Measurements from ENCODE around the gene ID1. TPM values are rescaled to one million over a fixed set of nuclear protein-coding genes. Genes with fewer than 3 reads are reported as not detected.
A peak's percentile ranks its signal among the peaks of the same experiment; 100 is the strongest.

ID1 gene
- total and polyA plus RNA-seq, 2 of the 13 experiments (the other 11 are each of a cell fraction or from before 2014, with no cell fraction given): 320 to 419 TPM

DNA sequence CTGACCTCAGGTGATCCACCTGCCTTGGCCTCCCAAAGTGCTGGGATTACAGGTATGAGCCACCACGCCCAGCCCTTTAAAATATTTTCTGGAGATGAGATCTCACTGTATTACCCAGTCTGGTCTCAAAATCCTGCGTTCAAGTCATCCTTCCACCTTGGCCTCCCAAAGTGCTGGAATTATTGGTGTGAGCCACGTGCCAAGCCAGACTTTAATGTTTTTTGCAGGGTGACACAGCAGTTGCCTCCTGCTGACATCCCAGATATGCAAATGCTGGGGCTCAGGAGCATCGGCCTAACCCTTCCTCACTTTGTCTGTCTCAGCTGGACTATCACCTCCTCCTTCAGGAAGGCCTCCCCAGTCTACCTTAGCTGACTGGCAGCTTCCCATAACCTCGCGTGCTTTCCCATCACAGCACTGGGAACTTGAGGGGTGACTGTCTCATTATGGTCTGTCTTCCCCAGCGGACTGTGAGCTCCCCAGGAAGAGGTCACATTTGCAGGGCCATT is 14.3 kb upstream of the ID1 start (continued):
- no peak for TF ChIP-seq HNF4G (IDR thresholded peaks at IDR 0.05; ENCODE audit: borderline replicate concordance, low read depth, low read length)
- no peak for TF ChIP-seq HNF4G (CRISPR knock-in tag; IDR thresholded peaks at IDR 0.05; ENCODE audit: borderline replicate concordance, low read depth)
- no peak for TF ChIP-seq PHF8 (CRISPR knock-in tag; IDR thresholded peaks at IDR 0.05)
- peak; percentile 23; the same call in 1 of the 2 replicates for TF ChIP-seq SPEN (CRISPR knock-in tag; IDR thresholded peaks at IDR 0.05; ENCODE audit: low read depth)
- no peak for TF ChIP-seq CAMTA2 (CRISPR knock-in tag; IDR thresholded peaks at IDR 0.05; ENCODE audit: borderline replicate concordance)
- 0 out of 2 replicates have a peak, but pooled peaks have one; percentile 11 for TF ChIP-seq SALL1 (CRISPR knock-in tag; IDR thresholded peaks at IDR 0.05)
- TF ChIP-seq, protein P1, sequence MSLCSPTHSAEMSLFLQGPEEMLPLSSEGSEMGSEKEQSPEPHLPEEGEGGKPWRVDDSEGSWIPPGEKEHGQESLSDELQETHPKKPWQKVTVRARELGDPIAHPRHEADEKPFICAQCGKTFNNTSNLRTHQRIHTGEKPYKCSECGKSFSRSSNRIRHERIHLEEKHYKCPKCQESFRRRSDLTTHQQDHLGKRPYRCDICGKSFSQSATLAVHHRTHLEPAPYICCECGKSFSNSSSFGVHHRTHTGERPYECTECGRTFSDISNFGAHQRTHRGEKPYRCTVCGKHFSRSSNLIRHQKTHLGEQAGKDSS (CRISPR knock-in tag; IDR thresholded peaks at IDR 0.05; ENCODE audit: borderline replicate concordance, low read depth): no peak
- TF ChIP-seq NBN (conservative IDR thresholded peaks at IDR 0.05): no peak
- TF ChIP-seq DR1 (CRISPR knock-in tag; IDR thresholded peaks at IDR 0.05): no peak
- TF ChIP-seq DMAP1 (CRISPR knock-in tag; IDR thresholded peaks at IDR 0.05): 0 out of 2 replicates have a peak, but pooled peaks have one; percentile 19
- TF ChIP-seq GPN1 (CRISPR knock-in tag; IDR thresholded peaks at IDR 0.05; ENCODE audit: borderline replicate concordance): no peak
- no peak for TF ChIP-seq CBX2 (IDR thresholded peaks at IDR 0.05; ENCODE audit: low read depth, low read length)
- no peak for TF ChIP-seq CBX2 (CRISPR knock-in tag; IDR thresholded peaks at IDR 0.05; ENCODE audit: low read depth)
- no peak for TF ChIP-seq XBP1 (CRISPR knock-in tag; IDR thresholded peaks at IDR 0.05)
- TF ChIP-seq KDM3A (CRISPR knock-in tag; IDR thresholded peaks at IDR 0.05; ENCODE audit: low read depth): no peak
- no peak for TF ChIP-seq SP4 (CRISPR knock-in tag; IDR thresholded peaks at IDR 0.05)
- no peak for TF ChIP-seq ZNF546 (CRISPR knock-in tag; conservative IDR thresholded peaks at IDR 0.05)
- 0 out of 2 replicates have a peak, but pooled peaks have one; percentile 36 for TF ChIP-seq KLF13 (CRISPR knock-in tag; IDR thresholded peaks at IDR 0.05)
- no peak for TF ChIP-seq ZNF12 (CRISPR knock-in tag; IDR thresholded peaks at IDR 0.05)

Data from HepG2 (cell line).